HG03558 (cell line): ENCODE data around the gene BHLHE23.
"Not testable (repeated sequence)": the region's sequence is repeated elsewhere in the genome, so short reads cannot be mapped to it uniquely, and the experiment has no call there.

Source experiments
- ATAC-seq: cut with Tn5 transposase; IDR thresholded peaks from one replicate; pipeline ENCODE4 v1.9.1; 2021; ENCODE audit warnings: moderate number of reproducible peaks; ENCODE audit not compliant: unreplicated experiment; ENCODE audit errors: extremely low read depth

Gene BHLHE23

DNA sequence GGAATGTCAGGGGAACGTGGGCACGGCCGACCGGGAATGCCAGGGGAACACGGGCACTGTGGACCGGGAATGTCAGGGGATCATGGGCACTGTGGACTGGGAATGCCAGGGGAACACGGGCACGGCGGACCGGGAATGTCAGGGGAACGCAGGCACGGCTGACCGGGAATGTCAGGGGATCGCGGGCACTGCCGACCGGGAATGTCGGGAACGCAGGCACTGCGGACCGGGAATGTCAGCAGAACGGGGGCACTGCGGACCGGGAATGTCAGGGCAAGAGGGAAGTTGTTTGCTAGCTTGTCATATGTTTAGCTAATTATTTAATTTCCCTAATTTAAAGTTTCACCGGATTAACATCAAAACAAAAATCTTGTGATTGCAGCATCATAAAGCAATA is 37.4 kb upstream of the BHLHE23 start:
- no peak for ATAC-seq

DNA sequence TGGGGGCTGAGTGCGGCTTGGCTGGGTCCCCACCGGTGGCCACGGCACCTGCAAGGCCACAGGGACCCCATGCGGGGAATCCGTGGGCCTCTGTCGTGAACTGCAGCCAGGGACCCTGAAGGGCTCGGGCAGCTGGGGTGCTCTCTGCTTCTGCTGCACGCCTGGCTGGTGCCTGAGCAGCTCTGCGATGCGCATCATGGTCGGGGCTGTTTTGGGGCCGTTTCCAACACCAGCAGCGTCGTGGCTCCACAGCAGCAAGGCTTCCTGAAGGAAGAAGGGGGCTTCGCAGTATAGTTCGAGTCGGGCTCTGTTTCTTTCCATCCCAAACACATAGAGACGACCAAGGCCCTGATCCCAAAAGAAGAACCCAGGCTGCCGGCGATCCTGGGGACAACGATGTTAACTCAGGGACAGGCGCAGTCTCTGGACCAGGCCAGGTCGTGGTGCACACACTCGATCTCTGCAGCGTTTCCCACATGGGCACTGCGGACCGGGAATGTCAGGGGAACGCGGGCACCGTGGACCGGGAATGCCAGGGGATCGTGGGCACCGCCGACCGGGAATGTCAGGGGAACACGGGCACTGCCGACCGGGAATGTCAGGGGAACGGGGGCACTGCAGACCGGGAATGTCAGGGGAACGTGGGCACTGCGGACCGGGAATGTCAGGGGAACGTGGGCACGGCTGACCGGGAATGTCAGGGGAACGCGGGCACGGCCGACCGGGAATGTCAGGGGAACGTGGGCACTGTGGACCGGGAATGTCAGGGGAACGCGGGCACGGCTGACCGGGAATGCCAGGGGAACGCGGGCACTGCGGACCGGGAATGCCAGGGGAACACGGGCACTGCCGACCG is 36.8 kb upstream of the BHLHE23 start:
- ATAC-seq: no peak

DNA sequence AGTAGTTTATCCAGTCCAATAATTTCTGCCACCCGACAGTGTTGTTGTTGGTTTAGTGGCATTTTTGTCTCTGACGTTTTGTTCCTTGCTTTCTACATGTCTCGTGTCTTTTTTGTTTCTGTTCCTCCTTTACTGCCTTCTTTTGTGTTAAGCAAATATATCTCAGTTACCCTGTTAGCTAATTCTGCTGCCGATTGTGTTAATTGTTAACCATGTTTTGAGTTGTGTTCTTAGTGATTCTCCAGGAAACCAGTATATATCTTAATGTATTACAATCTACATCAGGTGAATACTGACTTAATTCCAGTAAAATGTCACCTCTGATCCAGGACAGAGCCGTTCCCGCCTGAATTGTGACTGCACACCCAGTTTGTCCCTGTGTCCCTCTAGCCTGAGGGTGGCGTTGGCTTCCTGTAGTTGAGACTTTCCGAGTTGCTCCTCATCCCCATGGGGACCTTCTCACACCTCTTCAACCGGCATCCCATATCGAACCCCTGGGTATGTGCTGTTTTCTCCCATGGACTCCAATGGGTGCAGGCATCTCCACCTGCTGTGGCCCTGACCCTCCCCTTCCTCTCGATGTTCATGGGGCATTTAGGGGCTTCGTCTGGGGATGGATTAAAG is 35.8 kb upstream of the BHLHE23 start:
- ATAC-seq: no peak

DNA sequence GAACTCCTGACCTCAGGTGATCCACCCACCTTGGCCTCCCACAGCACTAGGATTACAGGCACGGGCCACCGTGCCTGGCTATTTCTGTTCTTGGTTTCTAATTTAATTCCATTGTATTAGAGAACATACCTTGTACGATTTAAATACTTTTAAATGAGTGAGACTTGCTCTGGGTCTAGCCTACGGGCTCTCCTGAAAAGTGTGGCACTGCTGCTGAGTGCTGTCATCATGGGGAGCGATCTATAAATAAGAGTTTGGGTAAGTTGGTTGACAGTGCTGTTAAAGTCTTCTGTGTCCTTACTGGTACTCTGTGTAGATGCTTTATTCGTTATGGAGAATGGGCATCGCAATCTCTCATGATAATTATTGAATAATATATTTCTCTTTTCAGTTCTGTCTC is 35.0 kb upstream of the BHLHE23 start:
- ATAC-seq: no peak

DNA sequence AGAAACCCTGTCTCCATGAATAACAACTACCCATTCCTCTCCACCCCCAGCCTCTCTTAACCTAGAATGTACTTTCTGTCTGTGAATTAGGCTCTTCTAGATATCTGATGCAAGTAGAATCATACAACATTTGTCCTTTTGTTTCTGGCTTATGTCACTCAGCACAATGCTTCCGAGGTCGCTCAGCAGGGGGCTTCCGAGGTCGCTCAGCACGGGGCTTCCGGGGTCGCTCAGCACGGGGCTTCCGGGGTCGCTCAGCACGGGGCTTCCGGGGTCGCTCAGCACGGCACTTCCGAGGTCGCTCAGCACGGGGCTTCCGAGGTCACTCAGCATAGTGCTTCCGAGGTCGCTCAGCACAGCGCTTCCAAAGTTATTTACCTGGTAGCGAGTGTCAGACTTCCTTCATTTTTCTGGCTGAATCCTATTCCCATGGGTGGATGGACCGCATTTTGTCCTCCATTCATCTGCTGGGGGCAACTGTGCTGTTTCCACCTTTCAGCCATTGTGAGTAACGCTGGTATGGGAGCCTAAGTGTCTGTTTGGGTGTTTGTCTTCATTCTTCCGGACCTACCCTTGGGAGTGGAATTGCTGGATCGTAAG is 31.0 kb upstream of the BHLHE23 start:
- ATAC-seq: no peak

DNA sequence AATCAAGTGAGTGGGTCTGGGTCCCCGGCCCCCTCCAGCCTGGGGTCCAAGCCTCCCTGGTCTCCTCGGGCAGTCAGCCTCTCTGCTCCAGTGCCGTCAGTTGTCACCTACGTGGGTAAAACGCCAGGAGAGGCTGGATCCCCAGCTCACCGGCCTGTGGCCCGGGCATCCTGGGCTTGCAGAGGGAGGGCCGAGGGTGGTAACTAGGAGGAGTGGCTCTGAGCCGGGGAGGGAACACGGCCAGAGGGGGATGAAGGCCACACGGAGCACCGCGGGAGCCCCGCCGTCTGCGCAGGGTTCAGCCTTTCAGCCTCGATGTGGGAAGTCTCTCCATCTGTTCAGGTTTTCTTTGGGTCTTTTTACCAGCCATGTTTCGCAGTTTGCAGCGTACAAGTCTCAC is 29.5 kb upstream of the BHLHE23 start:
- ATAC-seq: no peak

DNA sequence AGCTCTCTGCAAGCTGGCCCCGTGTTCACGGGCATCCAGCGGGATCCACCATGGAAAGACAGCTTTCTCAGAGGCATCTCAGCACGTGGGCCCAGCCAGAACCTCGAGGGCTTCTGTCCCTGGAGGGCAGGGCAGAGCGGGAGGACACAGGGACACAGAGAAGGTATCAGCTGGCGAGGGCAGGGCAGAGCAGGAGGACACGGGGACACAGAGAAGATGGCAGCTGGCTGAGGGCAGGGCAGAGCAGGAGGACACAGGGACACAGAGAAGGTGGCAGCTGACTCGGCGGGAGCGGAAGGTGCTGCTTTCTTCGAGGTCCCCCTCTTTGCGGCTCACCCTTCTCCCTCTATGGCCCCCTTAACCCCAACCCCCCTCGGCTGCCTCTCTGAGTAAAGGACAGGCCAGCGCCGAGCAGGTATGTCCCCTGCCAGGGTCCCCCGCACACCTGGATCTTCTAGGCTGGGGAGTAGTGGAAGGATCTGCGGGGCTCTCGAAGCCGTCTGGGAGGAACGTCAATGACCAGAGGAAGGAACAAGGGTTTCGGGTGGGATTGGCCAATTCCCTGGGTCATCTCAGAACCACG is 28.9 kb upstream of the BHLHE23 start:
- ATAC-seq: no peak

DNA sequence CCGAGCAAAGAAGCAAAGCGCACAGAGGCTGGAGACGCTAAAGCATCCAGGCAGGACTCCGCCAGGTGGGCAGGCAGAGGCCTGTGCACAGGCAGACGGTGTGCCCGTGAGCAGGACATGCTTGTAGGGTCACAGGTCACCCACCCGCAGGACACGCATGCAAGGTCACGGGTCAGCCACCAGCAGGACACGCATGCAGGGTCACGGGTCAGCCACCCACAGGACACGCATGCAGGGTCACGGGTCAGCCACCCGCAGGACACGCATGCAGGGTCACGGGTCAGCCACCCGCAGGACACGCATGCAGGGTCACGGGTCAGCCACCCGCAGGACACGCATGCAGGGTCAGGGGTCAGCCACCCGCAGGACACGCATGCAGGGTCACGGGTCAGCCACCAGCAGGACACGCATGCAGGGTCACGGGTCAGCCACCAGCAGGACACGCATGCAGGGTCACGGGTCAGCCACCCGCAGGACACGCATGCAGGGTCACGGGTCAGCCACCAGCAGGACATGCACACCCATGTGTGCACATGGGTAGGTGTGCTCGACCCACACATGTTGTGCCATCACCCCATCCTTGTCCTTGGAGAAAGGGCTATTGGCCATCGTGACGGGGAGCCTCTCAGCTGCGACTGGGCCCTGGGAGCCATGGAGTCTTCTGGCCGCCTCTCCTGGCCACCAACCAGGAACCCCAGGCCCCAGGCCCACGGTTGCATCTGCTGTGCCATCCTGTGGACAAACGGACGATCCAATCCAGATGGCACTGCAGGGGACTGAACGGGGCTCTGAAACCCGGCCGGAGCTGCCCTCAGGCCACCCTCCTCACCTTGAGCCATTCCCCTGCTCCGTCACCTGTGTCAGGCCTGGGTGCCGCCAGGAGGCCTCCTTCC is 28.2 kb upstream of the BHLHE23 start:
- ATAC-seq: not testable (repeated sequence)

DNA sequence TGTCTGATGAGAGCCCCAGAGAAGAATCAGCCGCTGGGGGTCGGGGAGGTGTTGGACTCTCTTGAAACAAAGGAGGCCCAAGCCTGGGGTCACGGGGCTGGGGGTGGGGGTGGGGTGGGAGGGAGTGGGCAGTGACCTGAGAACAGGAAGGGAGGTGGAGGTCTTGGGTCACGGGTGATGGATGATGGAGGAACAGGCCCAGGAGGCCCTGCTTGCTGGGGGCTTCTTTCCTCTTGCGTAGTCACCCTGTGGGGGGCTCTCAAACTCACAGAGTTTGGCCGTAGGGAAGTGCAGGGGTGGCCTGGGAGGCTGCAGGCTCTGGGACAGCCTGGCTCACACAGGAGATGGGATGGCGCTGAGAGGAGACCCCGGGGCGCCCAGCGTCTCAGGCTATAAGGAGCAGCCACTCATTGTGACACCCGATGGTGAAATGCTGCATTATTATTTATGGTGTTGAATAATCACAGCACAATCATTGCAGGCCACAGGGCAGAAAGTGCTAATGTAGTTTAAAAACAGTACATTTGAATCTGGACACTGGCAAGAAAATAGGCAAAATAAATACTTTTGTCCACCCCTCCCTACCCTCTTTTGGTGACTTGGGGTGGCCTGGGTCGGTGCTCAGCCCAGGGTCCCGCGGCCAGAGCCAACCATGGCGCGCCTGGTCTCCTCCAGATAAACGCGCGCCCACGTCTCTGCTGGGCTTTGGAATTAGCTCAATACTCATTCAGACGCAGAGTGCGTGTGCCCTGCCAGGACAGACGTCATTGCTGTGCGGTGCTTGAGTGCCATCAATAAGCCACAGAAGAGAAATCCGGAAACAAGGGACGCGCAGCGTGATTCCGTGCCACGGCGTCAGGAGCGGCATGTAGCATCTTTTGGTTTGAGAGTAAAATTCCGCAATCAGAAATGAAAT is 27.3 kb upstream of the BHLHE23 start:
- no peak for ATAC-seq

DNA sequence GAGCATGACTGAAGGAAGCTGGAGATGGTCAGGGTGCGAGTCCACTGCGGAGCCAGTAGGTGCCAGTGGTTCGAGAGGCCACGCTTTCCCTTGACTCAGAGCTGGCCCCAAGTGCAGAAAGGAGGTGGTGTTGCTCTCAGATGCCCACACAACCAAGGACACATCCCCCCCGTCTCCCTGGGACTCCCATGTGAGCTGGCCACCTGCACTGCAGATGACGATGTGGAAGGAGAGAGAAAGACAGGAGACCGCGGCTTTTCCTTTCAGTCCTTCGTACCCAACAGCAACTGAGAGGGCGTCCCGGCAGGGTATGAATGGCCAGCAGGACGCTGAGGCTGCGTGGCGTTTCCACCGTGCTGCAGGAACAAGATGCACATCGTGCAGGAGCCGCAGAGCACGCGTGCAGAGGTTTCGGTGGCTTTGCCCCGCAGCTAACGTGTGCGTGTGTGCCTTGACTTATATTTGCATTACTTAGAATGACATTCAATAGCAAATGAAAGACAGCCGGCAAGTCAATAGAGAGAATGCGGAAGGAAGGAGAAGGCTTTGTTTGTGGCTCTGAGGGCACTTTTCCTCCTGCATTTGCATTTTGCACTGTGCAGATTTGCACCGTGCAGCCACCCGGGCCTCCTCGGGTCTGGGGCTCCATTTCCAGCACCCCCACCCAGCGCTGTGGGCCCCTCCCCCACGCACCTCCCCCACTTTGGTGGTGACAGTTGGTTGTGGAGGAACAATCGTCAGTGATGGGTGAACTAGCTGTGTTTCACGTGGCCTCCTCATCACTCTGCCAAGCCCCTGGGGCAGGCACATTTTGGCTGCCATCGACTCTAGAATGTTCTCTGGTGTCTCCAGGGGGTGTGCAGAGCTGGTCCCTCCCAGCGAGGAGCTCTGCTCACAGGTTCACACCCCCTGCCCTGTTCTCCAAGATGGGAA is 26.4 kb upstream of the BHLHE23 start:
- no peak for ATAC-seq

DNA sequence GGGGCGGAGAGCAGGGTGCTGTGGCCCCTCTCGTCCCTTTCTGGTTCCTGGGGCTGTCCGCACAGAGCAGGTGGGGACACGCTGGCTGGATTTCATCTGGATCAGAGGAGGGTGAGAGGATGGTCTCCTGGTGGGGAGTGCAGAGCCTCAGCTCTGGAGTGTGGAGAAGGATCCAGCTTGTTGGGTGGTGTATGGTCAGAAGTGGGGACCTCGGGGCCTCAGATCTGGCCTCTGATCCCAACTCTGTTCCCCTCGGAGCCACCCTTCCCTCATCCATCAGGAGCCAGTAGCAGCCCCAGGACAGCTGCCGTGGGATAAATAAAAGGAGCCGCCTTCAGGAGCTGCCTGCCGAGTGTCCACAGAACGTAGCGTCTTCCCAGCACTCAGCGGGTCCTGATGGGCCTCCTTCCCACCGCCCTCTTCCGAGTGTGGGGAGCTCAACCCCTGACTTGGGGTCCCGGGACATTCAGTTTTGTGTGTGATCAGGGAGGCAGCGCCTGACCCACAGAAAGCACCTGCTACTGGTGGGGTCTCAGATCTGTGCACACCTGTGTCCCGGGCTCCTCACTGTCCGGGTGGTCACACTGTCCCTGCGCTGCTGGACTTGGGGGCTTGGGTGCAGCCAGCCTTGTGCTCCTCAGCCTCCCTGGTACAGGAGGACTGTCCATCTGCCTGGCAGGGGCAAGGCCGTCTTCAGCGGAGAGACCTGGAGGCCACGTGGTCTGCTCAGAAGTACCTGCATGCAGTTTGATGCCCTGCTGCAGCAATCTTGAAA is 25.4 kb upstream of the BHLHE23 start:
- no peak for ATAC-seq

DNA sequence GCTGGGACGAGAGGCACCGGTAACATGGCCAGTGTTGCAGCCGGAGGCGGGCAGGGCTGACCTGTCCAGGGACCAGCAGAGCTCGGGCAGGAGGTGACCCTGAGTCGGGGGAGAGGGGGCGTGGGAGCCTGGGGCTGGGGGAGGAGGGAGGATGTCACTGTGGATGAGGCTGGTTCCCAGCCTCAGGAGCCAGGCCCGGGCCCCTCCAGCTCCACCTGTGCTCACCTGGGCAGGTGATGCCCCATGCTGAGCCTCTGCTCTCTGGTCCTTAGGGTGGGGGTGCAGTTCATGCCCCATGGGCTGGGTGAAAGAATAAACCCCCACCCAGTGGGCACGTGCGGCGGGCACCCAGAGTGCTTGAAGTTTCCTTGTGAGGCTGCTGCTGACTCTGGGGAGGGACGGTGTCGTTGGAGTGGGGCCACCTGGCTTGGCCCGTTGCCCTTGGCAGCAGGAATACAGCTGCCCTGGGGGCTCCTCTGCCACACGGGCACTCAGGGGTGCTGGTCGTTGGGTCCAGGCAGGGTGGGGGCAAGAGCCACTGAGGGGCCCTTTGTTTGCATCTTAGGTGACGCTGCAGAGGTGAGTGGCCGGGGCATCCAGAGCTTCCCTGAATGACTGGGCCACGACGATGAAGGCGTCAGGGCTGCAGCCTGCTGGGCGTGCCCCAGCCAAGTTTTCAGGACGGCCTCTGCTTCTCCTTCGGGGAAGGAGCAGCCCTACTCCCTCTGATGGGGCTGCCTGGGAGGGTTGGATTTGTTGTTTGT is 24.7 kb upstream of the BHLHE23 start:
- ATAC-seq: no peak

DNA sequence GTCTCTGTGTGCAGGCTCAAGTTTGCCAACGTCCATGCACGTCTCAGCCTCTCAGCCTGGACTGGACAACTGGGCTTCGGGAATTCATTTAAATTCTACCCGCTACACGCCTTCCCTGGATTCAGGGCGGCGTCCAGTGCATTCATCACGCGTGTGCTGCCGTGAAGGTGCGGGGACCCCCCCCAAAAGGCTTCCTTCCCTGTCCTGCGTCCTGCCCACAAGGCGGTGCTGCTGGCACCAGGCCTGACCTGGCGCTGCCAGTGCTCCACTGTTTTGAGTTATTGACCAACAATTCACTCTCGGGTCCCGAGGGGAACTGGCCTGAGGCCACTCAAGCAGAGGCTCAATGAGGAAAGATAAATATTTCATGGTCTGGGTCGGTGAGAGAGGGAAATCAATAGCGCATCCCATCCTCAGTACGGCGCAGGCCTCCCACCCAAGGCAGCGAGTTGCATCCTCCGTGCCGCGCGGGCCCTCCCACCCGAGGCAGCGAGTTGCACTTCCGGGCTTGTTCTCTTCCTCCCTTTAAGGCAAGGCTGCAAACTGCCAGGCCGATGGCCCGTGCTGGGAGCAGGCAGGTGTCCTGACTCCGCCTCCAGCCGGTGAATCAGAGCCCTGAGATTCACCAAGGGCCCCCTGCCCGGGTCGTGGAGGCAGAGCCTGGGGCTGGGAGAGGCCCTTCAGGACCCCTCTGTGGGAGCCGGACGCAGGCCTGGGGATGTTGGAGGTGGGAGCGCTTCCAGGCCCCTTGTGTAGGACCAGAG is 22.8 kb upstream of the BHLHE23 start:
- no peak for ATAC-seq

DNA sequence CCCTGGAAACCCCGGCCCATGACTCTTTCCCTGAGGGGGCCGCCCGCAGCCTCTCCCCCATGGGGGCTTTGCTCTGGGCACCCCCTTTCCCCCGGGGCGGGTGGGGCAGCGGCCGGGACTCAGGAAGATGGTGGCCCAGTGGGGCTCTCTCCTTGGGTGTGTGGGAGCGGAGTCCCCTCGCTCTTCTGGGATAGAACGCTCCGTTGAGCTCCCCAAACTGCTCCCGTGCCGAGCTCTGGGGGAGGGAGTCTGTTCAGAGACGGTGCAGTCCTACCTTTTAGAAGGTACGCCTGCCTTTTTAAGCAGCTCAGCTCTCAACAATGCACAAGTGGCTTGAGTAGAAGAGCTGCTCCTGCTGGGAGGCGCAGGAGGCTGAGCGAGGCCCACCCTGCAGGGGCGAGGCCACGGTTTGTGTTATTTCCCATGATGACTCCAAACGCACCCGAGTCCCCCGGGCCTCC is 21.7 kb upstream of the BHLHE23 start:
- no peak for ATAC-seq

DNA sequence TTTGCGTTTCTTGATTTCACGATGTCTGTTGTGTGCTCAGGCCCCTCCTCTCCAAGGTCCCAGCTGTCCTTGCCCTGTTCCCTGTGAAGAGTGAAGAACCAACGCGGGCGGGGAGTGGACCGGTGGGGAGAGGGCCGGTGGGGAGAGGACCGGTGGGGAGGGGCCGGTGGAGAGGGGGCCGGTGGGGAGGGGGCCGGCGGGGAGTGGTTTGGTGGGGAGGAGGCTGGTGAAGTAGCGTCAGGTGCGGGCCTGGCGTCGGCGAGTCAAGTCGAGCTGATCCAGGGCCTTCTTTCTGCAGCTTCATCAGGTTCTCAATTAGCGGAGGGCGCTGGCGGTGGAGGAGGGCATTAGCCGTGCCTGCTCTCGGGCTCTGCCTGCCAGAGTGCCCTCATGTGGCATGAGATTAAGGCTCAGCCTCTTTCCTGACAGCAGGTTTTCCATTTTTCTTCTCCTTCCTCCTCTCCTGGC is 21.2 kb upstream of the BHLHE23 start:
- ATAC-seq: no peak
